GM21515 (cell line): ENCODE data around the gene NAP1L1.

ENCODE experiments used
- ATAC-seq: cut with Tn5 transposase; IDR thresholded peaks from one replicate; pipeline ENCODE4 v1.9.1; 2021; ENCODE audit not compliant: unreplicated experiment

NAP1L1 gene

GRCh38 chr12:76083904-76084862 lies at the start of gene NAP1L1:
TSS of gene NAP1L1 (minus strand) at chr12:76084685. CDS start at chr12:76074219, 10,466 bp downstream.
- peak; percentile 95 for ATAC-seq

DNA sequence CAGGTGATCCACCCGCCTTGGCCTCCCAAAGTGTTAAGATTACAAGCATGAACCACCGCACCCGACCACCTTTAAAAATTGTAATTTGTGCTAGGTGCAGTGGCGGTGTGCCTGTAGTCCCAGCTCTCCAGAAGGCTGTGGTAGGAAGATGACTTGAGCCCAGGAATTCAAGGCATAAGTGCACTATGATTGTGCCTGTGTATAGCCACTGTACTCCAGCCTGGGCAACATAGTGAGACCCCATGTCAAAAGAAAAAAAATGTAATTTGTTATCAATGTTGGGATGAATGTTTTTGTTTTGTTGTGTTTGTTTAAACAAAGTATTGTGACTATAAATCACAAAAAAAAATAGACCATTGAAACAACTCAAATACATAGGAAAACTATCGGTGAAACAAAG lies 43.1 kb upstream of the NAP1L1 start:
- ATAC-seq = no peak

DNA sequence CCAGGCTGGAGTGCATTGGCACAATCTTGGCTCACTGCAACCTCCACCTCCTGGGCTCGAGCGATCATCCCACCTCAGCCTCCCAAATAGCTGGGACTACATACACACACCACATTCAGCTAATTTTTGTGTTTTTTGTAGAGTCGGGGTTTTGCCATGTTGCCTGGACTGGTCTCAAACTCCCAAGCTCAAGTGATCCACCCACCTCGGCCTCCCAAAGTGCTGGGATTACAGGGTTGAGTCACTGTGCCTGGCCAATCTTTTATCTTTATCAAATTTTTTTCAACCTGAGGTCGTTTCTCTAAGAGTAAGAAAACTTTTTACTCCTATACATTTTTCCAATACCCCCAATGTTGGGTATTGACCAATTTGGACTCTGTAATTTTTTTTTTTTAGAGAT lies 40.0 kb upstream of the NAP1L1 start:
- ATAC-seq = no peak

- ATAC-seq = no peak
These were observed 39.1 kb upstream of the NAP1L1 start for GRCh38 chr12:76123259-76124212.

DNA sequence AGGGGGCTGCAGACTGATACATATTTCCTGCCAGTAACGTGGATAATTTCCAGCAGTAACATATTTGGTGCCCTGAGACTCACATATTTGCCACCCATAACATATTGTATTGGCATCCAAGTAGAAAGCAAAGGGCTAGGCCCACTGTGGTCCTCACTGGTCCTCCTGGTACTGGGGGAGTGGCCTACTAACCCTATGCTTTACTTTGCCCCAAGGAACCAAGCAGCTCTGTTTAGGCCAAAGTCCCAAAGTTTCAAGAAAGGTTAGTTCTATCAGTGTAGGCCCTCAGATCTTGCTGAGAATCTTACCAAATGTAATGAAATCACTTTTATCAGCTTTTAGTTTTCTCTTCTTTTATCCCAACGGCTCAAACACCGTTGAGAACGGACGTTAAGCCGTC lies 35.4 kb upstream of the NAP1L1 start:
- no peak for ATAC-seq

GRCh38 chr12:76117751-76118150 lies 33.3 kb upstream of the NAP1L1 start:
- no peak for ATAC-seq

- no peak for ATAC-seq
These were observed 32.7 kb upstream of the NAP1L1 start for GRCh38 chr12:76117067-76117691.

- ATAC-seq = no peak
These were observed 29.6 kb upstream of the NAP1L1 start for GRCh38 chr12:76113800-76114757.

DNA sequence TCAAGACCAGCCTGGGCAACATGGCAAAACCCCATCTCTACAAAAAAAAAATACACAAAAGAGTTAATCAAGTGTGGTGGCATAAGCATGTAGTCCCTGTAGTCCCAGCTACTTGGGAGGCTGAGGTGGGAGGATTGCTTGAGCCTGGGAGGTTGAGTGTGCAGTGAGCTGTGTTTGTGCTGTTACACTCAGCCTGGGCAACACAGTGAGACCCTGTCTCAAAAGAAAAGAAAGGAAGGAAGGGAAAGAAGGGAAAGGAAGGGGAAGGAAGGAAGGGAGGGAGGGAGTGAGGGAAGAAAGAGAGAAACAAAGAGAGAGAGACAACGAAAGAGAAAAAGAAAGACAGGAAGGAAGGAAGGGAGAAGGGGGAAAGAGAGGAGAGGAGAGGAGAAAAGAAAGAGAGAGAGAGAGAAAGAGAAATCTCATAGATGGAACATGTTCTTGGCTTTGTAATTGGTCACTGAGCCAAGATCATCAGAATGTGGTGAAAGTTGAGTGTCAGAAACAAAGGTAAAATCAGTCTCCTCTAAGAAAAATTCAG lies 26.8 kb upstream of the NAP1L1 start:
- ATAC-seq = no peak

DNA sequence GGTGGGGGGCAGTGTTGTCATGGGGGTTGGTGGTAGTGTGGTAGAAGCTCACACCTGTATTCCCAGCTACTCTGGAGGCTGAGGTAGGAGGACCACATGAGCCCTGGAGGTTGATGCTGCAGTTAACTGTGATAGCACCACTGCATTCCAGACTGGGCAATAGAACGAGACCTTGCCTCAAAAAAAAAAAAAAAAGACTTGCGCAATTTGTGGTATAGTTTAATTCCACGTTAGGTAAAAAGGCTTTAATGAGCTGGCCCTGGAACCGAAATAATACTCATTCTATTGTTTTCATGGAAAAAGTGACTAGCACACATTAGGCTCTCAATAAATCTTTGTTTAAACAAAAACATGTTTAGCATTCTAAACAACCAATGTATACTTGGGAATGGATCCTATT lies 25.4 kb upstream of the NAP1L1 start:
- no peak for ATAC-seq

DNA sequence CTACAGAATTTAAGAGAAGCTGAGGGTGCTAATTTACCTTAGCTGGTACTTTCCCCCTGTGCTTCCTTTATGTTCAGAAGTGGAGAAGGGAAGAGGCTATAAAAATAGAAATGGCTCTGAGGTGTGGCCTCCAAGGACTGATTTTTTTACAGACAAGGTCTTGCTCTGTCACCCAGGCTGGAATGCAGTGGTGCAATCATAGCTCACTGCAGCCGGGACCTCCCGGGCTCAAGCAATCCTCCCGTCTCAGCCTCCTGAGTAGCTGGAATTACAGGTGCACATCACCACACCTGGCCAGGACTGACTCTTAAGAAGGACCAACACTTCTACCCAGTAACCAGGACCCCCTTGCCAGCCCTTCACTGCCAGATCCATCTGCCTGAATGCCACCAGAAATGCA lies 23.9 kb upstream of the NAP1L1 start:
- ATAC-seq = no peak

DNA sequence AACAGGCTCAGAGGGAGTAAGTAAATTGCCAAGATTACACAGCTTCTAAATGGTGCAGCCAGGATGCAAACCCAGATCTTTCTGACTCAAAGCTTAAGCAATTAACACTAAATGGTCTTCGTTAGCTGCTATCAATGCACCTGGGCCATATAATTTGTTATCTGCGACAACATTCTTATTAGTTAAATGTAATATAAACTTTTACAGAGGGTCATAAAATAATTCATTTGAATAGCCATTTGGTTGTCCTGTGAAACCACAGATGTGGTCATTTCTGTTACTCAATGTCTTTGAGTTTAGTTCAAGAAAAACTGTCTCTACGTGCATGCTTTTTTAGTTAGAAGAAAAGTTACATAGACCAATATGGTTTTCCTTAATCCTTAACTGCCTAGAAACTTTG lies 22.1 kb upstream of the NAP1L1 start:
- ATAC-seq = no peak

DNA sequence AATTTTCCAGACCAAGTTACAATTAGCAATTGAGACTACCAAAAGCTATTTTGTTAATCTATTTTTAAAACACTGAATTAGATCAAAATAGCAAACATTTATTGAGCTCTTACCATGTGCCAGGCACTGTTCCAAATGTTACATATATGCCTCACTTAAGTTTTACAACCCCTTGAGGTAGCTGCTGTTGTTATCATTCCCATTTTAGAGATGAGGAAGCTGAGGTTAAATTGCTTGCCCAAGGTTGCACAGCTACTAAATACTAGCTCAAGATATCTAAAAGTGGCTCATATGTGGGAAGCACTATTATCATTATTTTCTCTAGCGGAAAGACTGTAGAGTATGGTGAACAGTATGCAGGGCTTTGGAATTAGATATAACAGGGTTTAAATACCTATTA lies 19.5 kb upstream of the NAP1L1 start:
- no peak for ATAC-seq

DNA sequence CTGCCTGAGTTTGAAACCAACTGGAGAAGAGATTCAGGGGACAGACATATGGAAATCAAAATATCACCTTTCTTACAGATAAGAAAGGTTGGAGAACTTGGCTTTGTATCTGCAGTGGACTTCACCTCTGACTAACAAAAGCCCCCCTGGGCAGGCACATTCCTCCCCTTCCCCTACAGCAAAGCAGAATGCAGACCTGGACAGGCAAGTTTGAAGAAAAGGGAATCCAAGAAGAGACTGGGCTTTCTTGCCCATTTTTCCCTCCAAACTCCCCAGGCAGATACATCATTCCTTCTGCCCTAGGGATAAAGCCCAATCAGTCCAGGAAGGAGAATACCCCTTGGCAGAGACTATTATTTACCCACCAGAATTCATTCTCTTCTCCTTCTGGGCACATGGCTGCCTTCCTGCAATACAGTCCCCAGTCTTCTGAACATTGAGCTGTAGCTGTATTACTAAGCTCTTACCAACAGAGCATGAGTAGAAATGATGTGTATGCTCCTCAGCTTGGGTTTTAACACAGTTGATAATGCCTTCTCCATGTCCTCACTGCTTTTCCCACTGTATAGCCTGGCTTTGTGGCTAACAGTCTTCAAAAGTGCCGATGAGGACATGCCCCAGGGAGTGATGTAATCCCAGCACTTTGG lies 17.4 kb upstream of the NAP1L1 start:
- ATAC-seq = no peak

- ATAC-seq = no peak
These were observed 11.7 kb upstream of the NAP1L1 start for GRCh38 chr12:76096079-76096646.

GRCh38 chr12:76094754-76095153 lies 10.3 kb upstream of the NAP1L1 start:
- ATAC-seq = no peak

DNA sequence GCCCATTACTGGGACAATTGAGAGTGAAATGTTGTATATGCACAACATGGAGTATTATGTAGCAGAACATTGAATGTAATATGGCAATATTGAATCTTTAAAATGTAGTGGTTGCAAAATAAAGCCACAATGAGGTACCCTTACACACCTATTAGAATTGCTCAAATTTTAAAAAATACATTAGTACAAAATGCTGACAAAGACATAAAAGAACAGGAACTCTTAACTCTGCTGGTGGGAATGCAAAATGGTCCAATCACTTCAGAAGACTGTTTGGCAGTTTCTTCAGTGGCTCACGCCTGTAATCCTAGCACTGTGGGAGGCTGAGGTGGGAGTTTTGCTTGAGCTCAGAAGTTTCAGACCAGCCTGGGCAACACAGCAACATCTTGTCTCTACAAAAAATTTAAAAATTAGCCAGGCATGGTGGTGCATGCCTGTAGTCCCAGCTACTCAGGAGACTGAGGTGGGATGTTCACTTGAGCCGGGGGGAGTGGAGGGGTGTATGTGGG lies 6.8 kb upstream of the NAP1L1 start:
- no peak for ATAC-seq

GRCh38 chr12:76085520-76085868 lies 1.0 kb upstream of the NAP1L1 start:
- ATAC-seq = no peak
